Pancreas (tissue), 10 donors: Measurements from ENCODE around the gene TGFB2. TPM values are rescaled to one million over a fixed set of nuclear protein-coding genes. Genes with fewer than 3 reads are reported as not detected.

Source experiments
- ATAC-seq, 4 donors: fragments of 200-7000 bp; cut with Tn5 transposase; one replicate each; pipeline versions ENCODE4 v1.8.0 to v1.9.1; 2020; ENCODE audit warnings: mild to moderate bottlenecking in 4 of 4, moderate library complexity in 4 of 4
- DNase-seq, 6 donors: peaks; one replicate each; pipeline ENCODE4 v3.0.0-alpha.2; 2020
- FAIRE-seq: peaks from 2 replicates; lab custom pipeline; 2012; peaks lifted over from hg19 to GRCh38; lab: Jason Lieb, UNC
- H3K27ac ChIP-seq, 4 donors: fragments of 200-600 bp; sonication (generic); 1 replicate in 3 of 4; 2 replicates in 1 of 4; pipeline versions ENCODE4 v1.5.0 to v1.8.0; 2020
- H3K27me3 ChIP-seq, 4 donors: fragments of 200-600 bp; one replicate each; pipeline ENCODE4 v1.8.0; 2021
- H3K36me3 ChIP-seq, 3 donors: fragments of 200-600 bp; sonication (generic) in 1 of 3; one replicate each; pipeline versions ENCODE4 v1.5.0 to v1.8.0; 2020 to 2021
- H3K4me1 ChIP-seq, 3 donors: fragments of 200-600 bp; one replicate each; pipeline ENCODE4 v1.8.0; 2021
- H3K4me3 ChIP-seq, 4 donors: fragments of 200-600 bp; sonication (generic) in 2 of 4; one replicate each; pipeline versions ENCODE4 v1.5.0 to v1.8.0; 2020 to 2021
- H3K9me3 ChIP-seq, 4 donors: fragments of 200-600 bp; one replicate each; pipeline ENCODE4 v1.8.0; 2021
- WGBS, 2 donors: extraction: QIAGEN DNeasy Blood & Tissue Kit; methylation state at CpG; one replicate each; pipeline ENCODE4 v1.1.7; 2013; 5-methylcytosine and 5-hydroxymethylcytosine counted together
- intact Hi-C, 3 donors: fragments of 100-400 bp; cut with DNase I; formaldehyde crosslinking; loops; one replicate each; pipeline versions ENCODE4 v1.11.1 to v1.14.2; 2022
- polyA plus RNA-seq, 2 donors: library from polyadenylated mRNA; stranded (reverse); fragments of 200-250 nt; gene quantifications; one replicate each; pipeline ENCODE4 v1.2.3, GENCODE V29; 2013
- total RNA-seq, 6 donors: library from RNA; stranded (reverse); fragmentation: NEBNext Ultra II Directional in 4 of 6; extraction: Animal tissue kit (Norgen Biotek cat#: 25700) in 4 of 6; gene quantifications; one replicate each; pipeline versions ENCODE4 v1.2.1 to v1.2.4, GENCODE V29; 2021 to 2023
- TF ChIP-seq, protein P1 (sequence below), 4 donors: fragments of 200-600 bp; sonication (generic) in 3 of 4; IDR thresholded peaks; one replicate each; pipeline versions ENCODE4 v1.5.0 to v1.8.0; 2021; ENCODE audit warnings: antibody characterized with exemption in 4 of 4
- donor health status: healthy with polysubstance abuse.
- donor health status: DM: no; HTN: no; CAD: no; lungs with moderate emphysema.
- donor health status: DM: no; HTN: no; CAD: no.
- donor health status: control.
- donor health status: control.
- donor health status: Bipolar disorder and iron deficiency.
- donor health status: DM: yes; HTN: yes; CAD: no.
- donor health status: DM: no; HTN: no; CAD: no.
- donor health status: DM: no; HTN: no; CAD: no.
- donor health status: DM: yes; HTN: yes; CAD: no.

The TGFB2 gene
- total and polyA plus RNA-seq, 8 donors = 1.6 to 20.3 (median 2.9) TPM

DNA sequence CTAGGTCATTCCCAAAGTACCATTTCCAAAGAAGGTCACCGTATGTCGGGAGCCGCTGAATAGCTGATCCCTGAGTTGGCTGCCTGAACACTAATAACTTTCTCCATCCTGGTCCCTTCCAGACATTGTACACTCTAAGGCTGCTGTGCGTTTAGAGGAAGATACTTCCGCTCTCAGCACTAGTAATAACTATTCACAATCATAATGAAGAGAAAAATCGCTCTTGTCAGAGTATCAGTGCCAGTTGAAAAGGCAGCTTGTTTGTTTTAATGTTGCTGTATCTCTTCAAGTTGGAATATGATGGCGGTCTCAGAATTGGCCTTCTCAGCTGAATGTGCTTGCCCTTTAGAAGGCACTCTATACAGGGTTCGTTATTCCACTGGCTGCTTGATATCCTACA, 43.5 kb downstream of the TGFB2 start:
- peaks cover 0 to under 1% (median 0%) of the 10 kb centered on the region in 3 donors for H3K4me1 ChIP-seq
- no peaks in the 10 kb centered on the region for H3K27me3 ChIP-seq
- DNase-seq = no peak
- no peak overlapping the region for H3K27ac ChIP-seq
- no peaks in the 10 kb centered on the region for H3K9me3 ChIP-seq
- TF ChIP-seq, protein P1, sequence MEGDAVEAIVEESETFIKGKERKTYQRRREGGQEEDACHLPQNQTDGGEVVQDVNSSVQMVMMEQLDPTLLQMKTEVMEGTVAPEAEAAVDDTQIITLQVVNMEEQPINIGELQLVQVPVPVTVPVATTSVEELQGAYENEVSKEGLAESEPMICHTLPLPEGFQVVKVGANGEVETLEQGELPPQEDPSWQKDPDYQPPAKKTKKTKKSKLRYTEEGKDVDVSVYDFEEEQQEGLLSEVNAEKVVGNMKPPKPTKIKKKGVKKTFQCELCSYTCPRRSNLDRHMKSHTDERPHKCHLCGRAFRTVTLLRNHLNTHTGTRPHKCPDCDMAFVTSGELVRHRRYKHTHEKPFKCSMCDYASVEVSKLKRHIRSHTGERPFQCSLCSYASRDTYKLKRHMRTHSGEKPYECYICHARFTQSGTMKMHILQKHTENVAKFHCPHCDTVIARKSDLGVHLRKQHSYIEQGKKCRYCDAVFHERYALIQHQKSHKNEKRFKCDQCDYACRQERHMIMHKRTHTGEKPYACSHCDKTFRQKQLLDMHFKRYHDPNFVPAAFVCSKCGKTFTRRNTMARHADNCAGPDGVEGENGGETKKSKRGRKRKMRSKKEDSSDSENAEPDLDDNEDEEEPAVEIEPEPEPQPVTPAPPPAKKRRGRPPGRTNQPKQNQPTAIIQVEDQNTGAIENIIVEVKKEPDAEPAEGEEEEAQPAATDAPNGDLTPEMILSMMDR (IDR thresholded peaks at IDR 0.05) = no peak
- no peak for ATAC-seq
- intact Hi-C loops = no loop called here
- H3K36me3 ChIP-seq = no peaks in the 10 kb centered on the region
- no peak for FAIRE-seq
- WGBS, 2 donors = 89 to 94% methylated on average over 8 of the region's 8 CpGs
- H3K4me3 ChIP-seq = no peak overlapping the region

DNA sequence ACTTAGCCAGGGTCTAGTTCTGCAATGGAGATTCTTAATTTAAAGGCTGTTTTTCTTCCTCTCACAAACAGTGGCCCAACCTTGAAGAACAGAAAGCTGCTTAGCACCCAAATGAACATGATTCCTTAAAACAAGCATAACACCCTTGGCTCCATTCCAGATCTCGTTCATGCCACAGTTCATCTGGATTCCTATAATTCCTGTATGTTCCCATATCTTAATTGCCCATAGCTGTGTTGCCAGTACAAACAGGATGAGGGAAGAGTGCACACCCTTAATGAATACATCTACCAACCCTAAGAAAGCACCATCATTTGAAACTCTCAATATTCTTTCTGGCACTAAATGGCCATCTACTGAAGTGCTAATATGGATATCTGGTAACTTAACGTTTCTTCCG, 45.5 kb downstream of the TGFB2 start:
- Histone ChIP-seq H3K27me3 (no peaks in the 10 kb centered on the region), H3K27ac (no peak overlapping the region), H3K4me1 (no peaks in the 10 kb centered on the region), H3K9me3 (no peaks in the 10 kb centered on the region), H3K36me3 (no peaks in the 10 kb centered on the region), H3K4me3 (no peak overlapping the region)
- TF ChIP-seq, protein P1 (IDR thresholded peaks at IDR 0.05) = no peak
- DNase-seq = no peak
- 52 to 61% methylated on average over 3 of the region's 3 CpGs for WGBS, 2 donors
- FAIRE-seq = no peak
- intact Hi-C loops = no loop called here
- ATAC-seq = no peak

- no peak for ATAC-seq
- no peak for DNase-seq
- Histone ChIP-seq H3K27me3 (no peaks in the 10 kb centered on the region), H3K4me1 (peaks cover 0 to 3% (median 2%) of the 10 kb centered on the region in 3 donors), H3K27ac (no peak overlapping the region), H3K36me3 (no peaks in the 10 kb centered on the region), H3K4me3 (no peak overlapping the region), H3K9me3 (no peaks in the 10 kb centered on the region)
- intact Hi-C loops = no loop called here
- no peak for FAIRE-seq
- TF ChIP-seq, protein P1 (IDR thresholded peaks at IDR 0.05) = no peak
- WGBS, 2 donors = 79 to 92% methylated on average over 4 of the region's 4 CpGs
These were observed 47.6 kb downstream of the TGFB2 start for GRCh38 chr1:218392780-218393179.

DNA sequence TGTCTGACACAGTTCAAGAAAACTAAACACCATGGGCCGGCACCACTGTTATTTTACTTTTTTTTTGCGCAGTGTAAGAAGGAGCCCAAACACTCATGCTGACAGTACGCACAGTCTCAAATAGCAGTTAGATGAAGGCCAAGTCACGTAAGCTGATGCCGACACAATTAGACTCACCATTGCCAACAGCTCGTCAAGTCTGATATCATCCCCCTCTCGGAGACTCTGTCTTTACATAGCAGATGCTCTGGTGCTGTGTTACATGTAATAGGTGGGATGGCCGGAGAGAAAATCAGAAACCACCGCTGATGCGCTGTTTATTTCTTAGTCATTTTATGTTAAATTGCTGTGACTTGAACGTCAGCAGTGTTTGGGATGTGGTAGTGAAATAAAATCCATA, 49.3 kb downstream of the TGFB2 start:
- intact Hi-C loops = no loop called here
- Histone ChIP-seq H3K27me3 (no peaks in the 10 kb centered on the region), H3K36me3 (no peaks in the 10 kb centered on the region), H3K27ac (no peak overlapping the region), H3K4me3 (no peak overlapping the region), H3K9me3 (no peaks in the 10 kb centered on the region), H3K4me1 (peaks cover 0 to 5% (median 3%) of the 10 kb centered on the region in 3 donors)
- TF ChIP-seq, protein P1 (IDR thresholded peaks at IDR 0.05) = no peak
- DNase-seq = no peak
- WGBS, 2 donors = 91 to 95% methylated on average over 11 of the region's 11 CpGs
- ATAC-seq = no peak
- no peak for FAIRE-seq

DNA sequence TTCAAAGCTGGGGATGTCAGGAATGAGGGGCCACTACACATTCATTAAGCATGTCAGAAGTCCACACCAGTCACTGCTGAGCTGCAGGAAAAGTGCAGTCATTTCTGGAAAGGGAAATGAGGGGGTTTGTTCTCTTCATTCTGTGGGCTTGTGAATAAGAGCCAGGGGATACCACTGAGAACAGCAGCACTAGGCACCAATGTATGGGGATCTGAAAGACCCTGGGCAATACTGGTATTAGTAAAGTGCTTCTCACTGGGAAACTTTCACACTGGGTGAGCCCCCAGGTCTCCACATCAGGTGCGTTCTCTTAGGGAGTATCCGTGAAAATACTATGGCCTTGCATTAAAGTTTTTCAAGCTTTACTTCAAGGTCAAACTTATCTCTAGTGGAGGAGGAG, 49.9 kb downstream of the TGFB2 start:
- H3K27ac ChIP-seq = no peak overlapping the region
- no peak for ATAC-seq
- 41 to 62% methylated on average over 2 of the region's 2 CpGs for WGBS, 2 donors
- intact Hi-C loops = no loop called here
- H3K27me3 ChIP-seq = no peaks in the 10 kb centered on the region
- DNase-seq = no peak
- TF ChIP-seq, protein P1 (IDR thresholded peaks at IDR 0.05) = no peak
- H3K4me3 ChIP-seq = no peak overlapping the region
- H3K4me1 ChIP-seq = peaks cover 0 to 5% (median 3%) of the 10 kb centered on the region in 3 donors
- no peak for FAIRE-seq
- no peaks in the 10 kb centered on the region for H3K36me3 ChIP-seq
- no peaks in the 10 kb centered on the region for H3K9me3 ChIP-seq
